Esophagus squamous epithelium (tissue), 4 donors: ENCODE results near the gene NDUFV1.

Experiments used
- CTCF ChIP-seq, 6 experiments: fragments of 450-650 bp in 4 of 6; fragments of 200-600 bp in 2 of 6; sonication (generic) in 2 of 6; IDR thresholded peaks; one replicate each; pipeline ENCODE4 v1.5.1; 2016 to 2019; ENCODE audit warnings: antibody characterized with exemption in 6 of 6, mild to moderate bottlenecking in 4 of 6, moderate library complexity in 4 of 6
- POLR2A ChIP-seq, 4 donors: fragments of 450-650 bp; IDR thresholded peaks; one replicate each; pipeline ENCODE4 v1.6.1; 2017; ENCODE audit warnings: antibody characterized with exemption in 4 of 4, mild to moderate bottlenecking in 4 of 4, moderate library complexity in 3 of 4

- TF ChIP-seq CTCF (IDR thresholded peaks at IDR 0.05) (no peak), POLR2A (IDR thresholded peaks at IDR 0.05) (peak in 2 of 4 donors; percentile 31 to 57)
Observed at GRCh38 chr11:67584205-67584880, 22.4 kb upstream of the NDUFV1 start.
